Heart left ventricle (tissue), 16 donors: ENCODE results near the gene RFWD3. TPM values are rescaled to one million over a fixed set of nuclear protein-coding genes. Genes with fewer than 3 reads are reported as not detected.

ENCODE experiments used
- ATAC-seq, 4 donors: fragments of 200-7000 bp; cut with Tn5 transposase; one replicate each; pipeline ENCODE4 v1.9.1; 2020 to 2022; ENCODE audit warnings: moderate library complexity in 4 of 4, mild to moderate bottlenecking in 3 of 4, moderate number of reproducible peaks in 1 of 4
- DNase-seq, 5 donors: peaks; one replicate each; pipeline ENCODE4 v3.0.0-alpha.2; 2020
- H3K27ac ChIP-seq, 12 donors: fragments of 200-600 bp; sonication (generic) in 4 of 12; one replicate each; pipeline versions ENCODE4 v1.5.0 to v1.8.0; 2016 to 2022; ENCODE audit warnings: mild to moderate bottlenecking in 2 of 12
- H3K27me3 ChIP-seq, 9 donors: fragments of 200-600 bp; sonication (generic) in 2 of 9; one replicate each; pipeline versions ENCODE4 v1.5.1 to v1.8.0; 2016 to 2022; ENCODE audit warnings: mild to moderate bottlenecking in 3 of 9
- H3K36me3 ChIP-seq, 9 donors: fragments of 200-600 bp; sonication (generic) in 2 of 9; one replicate each; pipeline versions ENCODE4 v1.5.0 to v1.8.0; 2018 to 2022; ENCODE audit warnings: mild to moderate bottlenecking in 2 of 9
- H3K4me1 ChIP-seq, 12 donors: fragments of 200-600 bp; sonication (generic) in 4 of 12; one replicate each; pipeline versions ENCODE4 v1.5.0 to v1.8.0; 2016 to 2022; ENCODE audit warnings: mild to moderate bottlenecking in 3 of 12
- H3K4me3 ChIP-seq, 12 donors: fragments of 200-600 bp; sonication (generic) in 4 of 12; one replicate each; pipeline versions ENCODE4 v1.5.0 to v1.8.0; 2017 to 2022; ENCODE audit warnings: mild to moderate bottlenecking in 9 of 12, moderate library complexity in 4 of 12
- H3K9me3 ChIP-seq, 12 donors: fragments of 200-600 bp; sonication (generic) in 4 of 12; one replicate each; pipeline versions ENCODE4 v1.5.0 to v1.8.0; 2016 to 2022; ENCODE audit warnings: mild to moderate bottlenecking in 1 of 12
- CTCF ChIP-seq, 12 donors: fragments of 200-600 bp; sonication (generic) in 4 of 12; IDR thresholded peaks; one replicate each; pipeline versions ENCODE4 v1.5.0 to v1.8.0; 2018 to 2022; ENCODE audit warnings: antibody characterized with exemption in 12 of 12, mild to moderate bottlenecking in 5 of 12
- POLR2A ChIP-seq, 2 donors: fragments of 450-650 bp; IDR thresholded peaks; one replicate each; pipeline ENCODE4 v1.6.1; 2017; ENCODE audit warnings: antibody characterized with exemption in 2 of 2, mild to moderate bottlenecking in 2 of 2, moderate library complexity in 2 of 2
- WGBS, 4 donors: extraction: QIAGEN DNeasy Blood & Tissue Kit in 2 of 4; methylation state at CpG; one replicate each; pipeline versions ENCODE4 v1.1.5 to v1.1.7; 2013 to 2018; 5-methylcytosine and 5-hydroxymethylcytosine counted together
- intact Hi-C, 10 donors: fragments of 100-400 bp; cut with DNase I; formaldehyde crosslinking; loops; one replicate each; pipeline versions ENCODE4 v1.11.1 to v1.14.2; 2022
- polyA plus RNA-seq, 2 donors: library from polyadenylated mRNA; stranded (reverse); fragments of 200-250 nt; gene quantifications; one replicate each; pipeline ENCODE4 v1.2.3, GENCODE V29; 2013
- total RNA-seq, 9 donors: library from RNA; depleted of rRNA in 2 of 9; stranded (reverse); fragments of >200 nt in 2 of 9; fragmentation: NEBNext Ultra II Directional in 3 of 9; extraction: Animal tissue kit (Norgen Biotek cat#: 25700) in 3 of 9; gene quantifications; one replicate each; pipeline versions ENCODE4 v1.1.0 to v1.2.4, GENCODE V29; 2016 to 2023
- donor health status: ischemic (EF 13 %, LVEDD 7.1; RV severe dilation, severe dysfunction).
- donor health status: healthy with polysubstance abuse.
- donor health status: DM: no; HTN: yes; CAD: no.
- donor health status: DM: no; HTN: no; CAD: no.
- donor health status: ischemic (EF 25% LVEDD 6.9; RV normal size, moderate dysfunction).
- donor health status: ischemic (EF 25% LVEDD 5.7; RV mildly dilated, moderate dysfunction).
- donor health status: healthy.
- donor health status: DM: yes; HTN: yes; CAD: no.
- donor health status: ischemic (EF 35%, LVEDD 5.7; RV mildly dilated, moderate dysfunction).
- donor health status: nonischemic (EF 11% LVEDD 7.7; RV severe dilation, severe dysfunction).
- donor health status: DM: yes; HTN: yes; CAD: no.
- donor health status: PGD.
- donor health status: ischemic (EF 29% LVEDD 5.4; RV normal size, mild dysfunction).
- donor health status: nonischemic (EF 23%, LVEDD 6.1; RV moderate dilation, normal function).

Gene RFWD3
- total and polyA plus RNA-seq, 11 donors = 3.3 to 14.4 (median 5.1) TPM

- Histone ChIP-seq H3K9me3 (no peaks in the 10 kb centered on the region), H3K4me1 (peaks cover 0 to 57% (median 10%) of the 10 kb centered on the region in 12 donors), H3K27ac (no peak overlapping the region), H3K4me3 (no peak overlapping the region), H3K27me3 (no peaks in the 10 kb centered on the region), H3K36me3 (peaks cover 0 to under 1% (median 0%) of the 10 kb centered on the region in 9 donors)
- DNase-seq (no peak), ATAC-seq (no peak)
- intact Hi-C loops = no loop called here
- TF ChIP-seq POLR2A (IDR thresholded peaks at IDR 0.05) = no peak
- TF ChIP-seq CTCF (IDR thresholded peaks at IDR 0.05) = no peak
- WGBS, 4 donors = 98 to 100% (median 99%) methylated on average over 1 of the region's 1 CpG
These were observed 83.7 kb downstream of the RFWD3 start for GRCh38 chr16:74582970-74583369.

GRCh38 chr16:74580833-74581232 lies 85.8 kb downstream of the RFWD3 start:
- Histone ChIP-seq H3K9me3 (no peaks in the 10 kb centered on the region), H3K4me3 (no peak overlapping the region), H3K36me3 (no peaks in the 10 kb centered on the region), H3K27ac (no peak overlapping the region), H3K27me3 (no peaks in the 10 kb centered on the region), H3K4me1 (peaks cover 0 to 49% (median 17%) of the 10 kb centered on the region in 12 donors)
- WGBS, 4 donors = 77 to 87% (median 81%) methylated on average over 3 of the region's 3 CpGs
- ATAC-seq = no peak
- intact Hi-C loops = no loop called here
- no peak for TF ChIP-seq CTCF (IDR thresholded peaks at IDR 0.05)
- no peak for TF ChIP-seq POLR2A (IDR thresholded peaks at IDR 0.05)
- DNase-seq = no peak

GRCh38 chr16:74578838-74579237 lies 87.8 kb downstream of the RFWD3 start:
- no peak for ATAC-seq
- H3K9me3 ChIP-seq = no peaks in the 10 kb centered on the region
- DNase-seq = no peak
- no peak overlapping the region for H3K27ac ChIP-seq
- no peaks in the 10 kb centered on the region for H3K36me3 ChIP-seq
- no peak for TF ChIP-seq CTCF (IDR thresholded peaks at IDR 0.05)
- TF ChIP-seq POLR2A (IDR thresholded peaks at IDR 0.05) = no peak
- intact Hi-C loops = no loop called here
- no peaks in the 10 kb centered on the region for H3K27me3 ChIP-seq
- 97 to 98% (median 97%) methylated on average over 3 of the region's 3 CpGs for WGBS, 4 donors
- H3K4me1 ChIP-seq = peaks cover 0 to 57% (median 17%) of the 10 kb centered on the region in 12 donors
- no peak overlapping the region for H3K4me3 ChIP-seq

GRCh38 chr16:74578433-74578832 lies 88.2 kb downstream of the RFWD3 start:
- 85 to 95% (median 93%) methylated on average over 3 of the region's 3 CpGs for WGBS, 4 donors
- Histone ChIP-seq H3K4me3 (no peak overlapping the region), H3K4me1 (peaks cover 0 to 60% (median 17%) of the 10 kb centered on the region in 12 donors), H3K36me3 (no peaks in the 10 kb centered on the region), H3K27me3 (no peaks in the 10 kb centered on the region), H3K9me3 (no peaks in the 10 kb centered on the region), H3K27ac (no peak overlapping the region)
- DNase-seq (no peak), ATAC-seq (no peak)
- TF ChIP-seq POLR2A (IDR thresholded peaks at IDR 0.05) (no peak), CTCF (IDR thresholded peaks at IDR 0.05) (no peak)
- intact Hi-C loops = no loop called here
